Thyroid gland (tissue), 4 donors: ENCODE results near the gene BNIP5. TPM values are rescaled to one million over a fixed set of nuclear protein-coding genes. Genes with fewer than 3 reads are reported as not detected.
A peak's percentile ranks its signal among the peaks of the same experiment; 100 is the strongest.

Experiments used
- DNase-seq, 2 donors: peaks; one replicate each; pipeline ENCODE4 v3.0.0-alpha.2; 2019
- H3K27ac ChIP-seq, 3 donors: fragments of 200-600 bp; sonication (generic); 1 replicate in 2 of 3; 2 replicates in 1 of 3; pipeline ENCODE4 v1.5.1; 2016 to 2019; ENCODE audit warnings: mild to moderate bottlenecking in 1 of 3, moderate library complexity in 1 of 3
- H3K27me3 ChIP-seq: fragments of 200-600 bp; sonication (generic); one replicate; pipeline ENCODE4 v1.5.1; 2019
- H3K36me3 ChIP-seq, 2 donors: fragments of 200-600 bp; sonication (generic); one replicate each; pipeline ENCODE4 v1.5.1; 2016 to 2019
- H3K4me1 ChIP-seq, 2 donors: fragments of 200-600 bp; sonication (generic); one replicate each; pipeline ENCODE4 v1.5.1; 2017 to 2019
- H3K4me3 ChIP-seq, 3 donors: fragments of 200-600 bp; sonication (generic); replicated peaks in 1 of 3; 1 replicate in 2 of 3; 2 replicates in 1 of 3; pipeline ENCODE4 v1.5.1; 2016; ENCODE audit warnings: mild to moderate bottlenecking in 1 of 3
- H3K9me3 ChIP-seq: fragments of 200-600 bp; sonication (generic); one replicate; pipeline ENCODE4 v1.5.1; 2017
- POLR2A ChIP-seq, 2 donors: fragments of 450-650 bp; IDR thresholded peaks; one replicate each; pipeline ENCODE4 v1.6.1; 2017; ENCODE audit warnings: antibody characterized with exemption in 2 of 2, mild to moderate bottlenecking in 2 of 2, moderate library complexity in 1 of 2
- WGBS, 2 donors: methylation state at CpG; one replicate each; pipeline ENCODE4 v1.1.5; 2017; 5-methylcytosine and 5-hydroxymethylcytosine counted together
- intact Hi-C: fragments of 100-400 bp; cut with DNase I; formaldehyde crosslinking; loops from one replicate; pipeline ENCODE4 v1.15.1; 2023
- total RNA-seq, 4 donors: library from RNA; depleted of rRNA; stranded (reverse); fragments of >200 nt; gene quantifications; one replicate each; pipeline ENCODE4 v1.2.3, GENCODE V29; 2016
- TF ChIP-seq, protein P1 (sequence below), 6 experiments: fragments of 200-600 bp in 3 of 6; fragments of 450-650 bp in 3 of 6; sonication (generic) in 3 of 6; IDR thresholded peaks; one replicate each; pipeline ENCODE4 v1.5.1; 2016 to 2019; ENCODE audit warnings: antibody characterized with exemption in 6 of 6, mild to moderate bottlenecking in 2 of 6, inconsistent platforms in 1 of 6, moderate library complexity in 1 of 6

Gene BNIP5
- total RNA-seq, 4 donors from 2014 or later, result not detected

DNA sequence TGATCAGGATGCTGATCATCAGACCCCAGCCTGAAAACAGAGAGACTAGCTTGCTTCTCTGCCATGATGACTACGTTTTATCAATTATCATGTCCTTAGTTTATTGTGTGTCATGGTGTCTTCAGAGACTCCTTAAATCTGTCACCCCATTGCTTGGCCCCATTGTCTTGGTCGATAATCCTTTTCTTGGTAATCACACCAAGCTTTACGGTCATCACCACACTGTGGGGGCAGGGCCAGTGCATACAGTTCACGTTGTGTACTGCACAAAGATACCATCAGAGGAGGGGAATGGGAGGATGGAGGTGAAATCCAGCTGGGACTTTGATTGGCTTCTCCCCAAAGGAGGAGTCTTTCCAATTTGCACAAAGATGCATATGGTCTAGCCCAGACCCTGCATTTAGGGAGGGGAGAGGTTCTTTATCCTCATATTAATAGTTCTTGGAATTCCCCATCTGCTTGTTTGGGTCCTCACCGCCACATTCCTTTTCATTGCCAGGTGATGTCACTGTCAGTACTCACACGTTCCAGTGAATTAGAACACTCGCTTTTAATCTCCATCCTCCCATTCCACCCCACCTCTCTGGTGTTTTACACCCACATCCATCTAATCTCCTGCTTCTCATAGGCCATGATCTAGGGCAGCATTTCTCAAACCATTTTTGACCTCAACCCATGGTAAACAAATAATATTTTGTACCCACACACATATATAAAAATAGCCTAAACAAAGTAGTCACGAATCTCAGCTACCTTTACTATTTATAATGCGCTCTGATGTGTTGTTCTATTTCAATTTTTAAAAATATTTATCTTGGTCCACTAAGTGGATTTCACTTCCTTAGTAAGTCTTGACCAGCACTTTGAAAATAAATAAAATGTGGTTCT, 45.1 kb upstream of the BNIP5 start:
- no peak overlapping the region for H3K4me3 ChIP-seq
- 83 to 84% methylated on average over 9 of the region's 9 CpGs for WGBS, 2 donors
- DNase-seq, result no peak
- H3K27ac ChIP-seq, result no peak overlapping the region
- no peaks in the 10 kb centered on the region for H3K27me3 ChIP-seq
- H3K36me3 ChIP-seq, result no peaks in the 10 kb centered on the region
- no peak for TF ChIP-seq POLR2A (IDR thresholded peaks at IDR 0.05)
- TF ChIP-seq, protein P1, sequence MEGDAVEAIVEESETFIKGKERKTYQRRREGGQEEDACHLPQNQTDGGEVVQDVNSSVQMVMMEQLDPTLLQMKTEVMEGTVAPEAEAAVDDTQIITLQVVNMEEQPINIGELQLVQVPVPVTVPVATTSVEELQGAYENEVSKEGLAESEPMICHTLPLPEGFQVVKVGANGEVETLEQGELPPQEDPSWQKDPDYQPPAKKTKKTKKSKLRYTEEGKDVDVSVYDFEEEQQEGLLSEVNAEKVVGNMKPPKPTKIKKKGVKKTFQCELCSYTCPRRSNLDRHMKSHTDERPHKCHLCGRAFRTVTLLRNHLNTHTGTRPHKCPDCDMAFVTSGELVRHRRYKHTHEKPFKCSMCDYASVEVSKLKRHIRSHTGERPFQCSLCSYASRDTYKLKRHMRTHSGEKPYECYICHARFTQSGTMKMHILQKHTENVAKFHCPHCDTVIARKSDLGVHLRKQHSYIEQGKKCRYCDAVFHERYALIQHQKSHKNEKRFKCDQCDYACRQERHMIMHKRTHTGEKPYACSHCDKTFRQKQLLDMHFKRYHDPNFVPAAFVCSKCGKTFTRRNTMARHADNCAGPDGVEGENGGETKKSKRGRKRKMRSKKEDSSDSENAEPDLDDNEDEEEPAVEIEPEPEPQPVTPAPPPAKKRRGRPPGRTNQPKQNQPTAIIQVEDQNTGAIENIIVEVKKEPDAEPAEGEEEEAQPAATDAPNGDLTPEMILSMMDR (IDR thresholded peaks at IDR 0.05), result no peak
- intact Hi-C loops, result no loop called here
- H3K4me1 ChIP-seq, result no peaks in the 10 kb centered on the region
- H3K9me3 ChIP-seq, result no peaks in the 10 kb centered on the region

DNA sequence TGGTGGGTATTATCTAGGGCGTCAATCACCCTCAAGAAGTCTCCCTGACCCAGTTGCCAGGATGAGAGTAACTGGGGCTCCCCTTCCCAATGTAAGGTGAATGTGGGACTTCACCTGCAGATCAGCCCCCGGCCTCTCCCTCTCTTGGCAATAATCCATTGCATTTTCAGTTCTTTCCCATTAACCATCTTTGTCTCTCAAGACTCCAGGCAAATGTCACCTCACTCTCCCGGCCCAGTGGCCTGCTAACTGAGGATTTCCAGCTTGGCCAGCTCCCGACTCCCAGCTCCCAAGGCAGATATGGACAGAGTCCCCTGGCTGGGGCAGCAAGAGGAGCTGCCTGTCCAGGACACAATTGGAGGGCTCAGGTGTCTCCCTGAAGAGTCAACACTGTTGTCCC, 43.5 kb upstream of the BNIP5 start:
- no peak overlapping the region for H3K27ac ChIP-seq
- no peak overlapping the region for H3K4me3 ChIP-seq
- no peak for TF ChIP-seq POLR2A (IDR thresholded peaks at IDR 0.05)
- TF ChIP-seq, protein P1 (IDR thresholded peaks at IDR 0.05), result no peak
- peaks cover 0 to 4% of the 10 kb centered on the region in 2 donors for H3K4me1 ChIP-seq
- no peaks in the 10 kb centered on the region for H3K27me3 ChIP-seq
- H3K36me3 ChIP-seq, result no peaks in the 10 kb centered on the region
- intact Hi-C loops, result no loop called here
- 95 to 98% methylated on average over 4 of the region's 4 CpGs for WGBS, 2 donors
- no peaks in the 10 kb centered on the region for H3K9me3 ChIP-seq
- DNase-seq, result no peak

DNA sequence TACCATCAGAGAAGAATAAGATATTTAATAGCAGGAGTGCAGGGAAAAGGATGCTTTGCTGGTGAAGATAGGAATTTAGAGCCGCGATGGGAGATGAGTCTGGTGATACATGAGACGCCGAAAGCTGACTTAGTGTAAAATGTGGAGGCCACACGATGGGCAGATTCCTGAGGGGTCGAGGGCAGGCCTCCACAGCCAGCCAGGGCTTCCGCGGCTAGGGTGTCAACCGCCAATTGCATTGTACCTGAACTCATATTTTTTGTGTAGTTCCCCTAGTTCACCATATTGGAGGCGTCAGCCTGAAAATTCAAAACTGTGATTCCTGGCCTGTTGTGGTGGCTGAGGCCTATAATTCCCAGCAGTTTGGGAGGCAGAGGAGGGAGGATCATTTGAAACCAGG, 42.2 kb upstream of the BNIP5 start:
- no peaks in the 10 kb centered on the region for H3K27me3 ChIP-seq
- no peaks in the 10 kb centered on the region for H3K9me3 ChIP-seq
- no peaks in the 10 kb centered on the region for H3K36me3 ChIP-seq
- WGBS, 2 donors, result 90 to 94% methylated on average over 10 of the region's 10 CpGs
- TF ChIP-seq, protein P1 (IDR thresholded peaks at IDR 0.05), result no peak
- no peak for TF ChIP-seq POLR2A (IDR thresholded peaks at IDR 0.05)
- H3K27ac ChIP-seq, result no peak overlapping the region
- H3K4me1 ChIP-seq, result peaks cover 0 to 4% of the 10 kb centered on the region in 2 donors
- no peak for DNase-seq
- intact Hi-C loops, result no loop called here
- no peak overlapping the region for H3K4me3 ChIP-seq

DNA sequence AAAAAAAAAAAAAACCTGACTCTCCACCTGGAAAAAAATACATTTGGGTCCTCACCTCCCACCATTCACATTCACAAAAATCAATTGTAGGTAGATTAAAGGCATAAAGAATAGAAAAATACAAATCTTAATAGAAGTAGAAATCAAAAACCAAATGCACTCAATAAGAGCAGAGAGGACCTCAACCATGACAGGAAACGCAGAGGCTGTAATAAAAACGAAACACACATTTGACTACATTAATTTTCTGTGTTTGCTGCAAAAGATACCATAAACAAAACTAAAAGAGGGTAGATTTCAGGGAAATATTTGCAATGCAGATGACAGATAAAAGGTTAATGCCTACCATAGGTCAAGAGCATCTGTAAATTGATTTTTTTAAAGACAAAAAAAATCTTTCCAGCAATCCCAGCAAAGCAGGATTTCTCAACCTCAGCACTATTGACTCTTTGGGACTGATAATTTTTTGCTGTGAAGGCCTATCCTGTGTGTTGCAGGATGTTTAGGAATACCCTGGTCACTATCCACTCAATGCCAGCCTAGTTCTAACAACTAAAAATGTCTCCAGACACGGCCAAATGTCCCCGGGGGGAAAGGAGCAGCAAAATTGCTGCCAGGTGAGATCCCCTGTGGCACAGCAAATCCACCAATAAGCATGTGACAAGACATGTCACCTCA, 41.7 kb upstream of the BNIP5 start:
- H3K4me3 ChIP-seq, result no peak overlapping the region
- no peak for TF ChIP-seq POLR2A (IDR thresholded peaks at IDR 0.05)
- H3K27me3 ChIP-seq, result no peaks in the 10 kb centered on the region
- H3K27ac ChIP-seq, result no peak overlapping the region
- intact Hi-C loops, result no loop called here
- no peaks in the 10 kb centered on the region for H3K9me3 ChIP-seq
- peaks cover 0 to 4% of the 10 kb centered on the region in 2 donors for H3K4me1 ChIP-seq
- H3K36me3 ChIP-seq, result no peaks in the 10 kb centered on the region
- DNase-seq, result no peak
- WGBS, 2 donors, result 75 to 82% methylated on average over 4 of the region's 4 CpGs

DNA sequence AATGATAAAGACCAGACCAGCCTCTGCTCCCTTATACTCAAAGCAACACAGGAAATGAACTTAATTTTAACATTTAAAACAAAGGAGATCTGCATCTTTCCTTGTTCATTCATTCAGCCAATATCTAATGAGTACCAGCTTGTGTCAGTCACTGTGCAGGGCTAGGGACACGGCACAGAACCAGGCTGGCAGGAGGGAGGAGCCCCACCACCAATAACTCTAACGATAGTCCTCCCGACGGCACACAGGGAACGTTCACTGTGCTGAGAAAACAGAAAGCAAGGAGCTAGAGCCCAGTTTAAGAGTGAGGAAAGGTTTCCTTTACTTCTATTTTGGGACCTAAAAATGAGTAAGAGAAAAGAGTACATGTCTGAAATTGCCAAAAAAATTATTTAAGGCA, 40.9 kb upstream of the BNIP5 start:
- Histone ChIP-seq H3K4me1 (peaks cover 0 to 4% of the 10 kb centered on the region in 2 donors), H3K36me3 (no peaks in the 10 kb centered on the region), H3K27ac (no peak overlapping the region), H3K4me3 (no peak overlapping the region), H3K27me3 (no peaks in the 10 kb centered on the region), H3K9me3 (no peaks in the 10 kb centered on the region)
- DNase-seq, result peak; percentile 16 to 38
- 30 to 37% methylated on average over 5 of the region's 5 CpGs for WGBS, 2 donors
- intact Hi-C loops, result no loop called here
- TF ChIP-seq, protein P1 (IDR thresholded peaks at IDR 0.05), result no peak
- TF ChIP-seq POLR2A (IDR thresholded peaks at IDR 0.05), result no peak
